GM12878 (cell line): ENCODE results near the gene ADAM21. TPM values are rescaled to one million over a fixed set of nuclear protein-coding genes. Genes with fewer than 3 reads are reported as not detected.
A peak's percentile ranks its signal among the peaks of the same experiment; 100 is the strongest.

ENCODE experiments used
- ATAC-seq: fragments of 200-7000 bp; cut with Tn5 transposase; 3 replicates; pipeline ENCODE4 v1.9.1; 2020; ENCODE audit warnings: mild to moderate bottlenecking, moderate library complexity
- BruUV-seq: library from RNA; stranded (reverse); fragments of 400-500 nt; replicated peaks from 2 replicates; lab custom pipeline; 2021; lab: Mats Ljungman, UMichigan
- CTCF ChIA-PET: fragments of 300-600 bp; sonication (Branson Sonifier 250); formaldehyde crosslinking; extraction: SDS; loops from one replicate; lab custom pipeline; 2021; ENCODE audit warnings: inconsistent platforms; lab: Yijun Ruan, JAX
- POLR2A ChIA-PET: fragments of 350-600 bp; formaldehyde crosslinking; extraction: SDS; loops from one replicate; lab custom pipeline; 2021; ENCODE audit warnings: inconsistent platforms; lab: Charles Lee
- RAD21 ChIA-PET: fragments of 300-600 bp; sonication (Branson Sonifier 250); formaldehyde crosslinking; loops from one replicate; lab custom pipeline; 2023; ENCODE audit warnings: antibody characterized with exemption; ENCODE audit not compliant: unreplicated experiment; lab: Charles Lee
- SMC1A ChIA-PET: fragments of 300-600 bp; sonication (Branson Sonifier 250); formaldehyde crosslinking; loops from one replicate; lab custom pipeline; 2023; ENCODE audit not compliant: unreplicated experiment, uncharacterized antibody; lab: Charles Lee
- DNase-seq: peaks from one replicate; pipeline ENCODE4 v3.0.0-alpha.2; 2011; ENCODE audit warnings: low read depth, low spot score
- FAIRE-seq: peaks from 3 replicates; lab custom pipeline; 2011; peaks lifted over from hg19 to GRCh38; lab: Jason Lieb, UNC
- H2AFZ ChIP-seq: 2 replicates; pipeline ENCODE4 v1.6.0; 2011; ENCODE audit warnings: low read depth, low read length, control low read depth; ENCODE audit not compliant: control insufficient read depth
- H3K27ac ChIP-seq: 2 replicates; pipeline ENCODE4 v1.5.1; 2011; ENCODE audit warnings: control low read depth; ENCODE audit not compliant: control insufficient read depth, insufficient read depth
- H3K27me3 ChIP-seq, 2 experiments: replicated peaks in 1 of 2; 2 replicates each; pipeline versions ENCODE4 v1.6.0 to v1.6.1; 2011; ENCODE audit warnings: low read length in 1 of 2; ENCODE audit not compliant: control insufficient read depth in 2 of 2, insufficient read depth in 2 of 2
- H3K36me3 ChIP-seq, 2 experiments: 2 replicates each; pipeline ENCODE4 v1.5.1; 2011; ENCODE audit warnings: low read length in 1 of 2; ENCODE audit not compliant: control insufficient read depth in 2 of 2, insufficient read depth in 2 of 2
- H3K4me1 ChIP-seq: 2 replicates; pipeline ENCODE4 v1.6.1; 2011; ENCODE audit warnings: mild to moderate bottlenecking, low read length, moderate library complexity, mixed read lengths; ENCODE audit not compliant: control insufficient read depth, insufficient read depth
- H3K4me2 ChIP-seq: 2 replicates; pipeline ENCODE4 v1.6.0; 2011; ENCODE audit warnings: control low read depth; ENCODE audit not compliant: control insufficient read depth, insufficient read depth
- H3K4me3 ChIP-seq: fragments of 200-600 bp; sonication (generic); 2 replicates; pipeline ENCODE4 v1.5.1; 2016
- H3K79me2 ChIP-seq: 2 replicates; pipeline ENCODE4 v1.6.0; 2011; ENCODE audit warnings: low read length; ENCODE audit not compliant: control insufficient read depth, insufficient read depth
- H3K9ac ChIP-seq: 2 replicates; pipeline ENCODE4 v1.8.0; 2011; ENCODE audit warnings: low read length, control low read depth, mixed read lengths; ENCODE audit not compliant: control insufficient read depth, insufficient read depth
- H3K9me3 ChIP-seq: replicated peaks from 3 replicates; pipeline ENCODE4 v1.5.1; 2011; ENCODE audit warnings: mild to moderate bottlenecking, low read length; ENCODE audit not compliant: control insufficient read depth, insufficient read depth
- H4K20me1 ChIP-seq: 2 replicates; pipeline ENCODE4 v1.6.0; 2011; ENCODE audit not compliant: control insufficient read depth, insufficient read depth
- CREM ChIP-seq: IDR thresholded peaks from 2 replicates; pipeline ENCODE4 v1.6.1; 2014; ENCODE audit warnings: antibody characterized with exemption, low read depth
- EED ChIP-seq: sonication (generic); IDR thresholded peaks from 2 replicates; pipeline ENCODE4 v1.6.1; 2016; ENCODE audit warnings: antibody characterized with exemption, low read depth
- EGR1 ChIP-seq, 2 experiments: IDR thresholded peaks; 1 replicate in 1 of 2; 2 replicates in 1 of 2; pipeline ENCODE4 v1.6.1; 2011 to 2012; ENCODE audit warnings: low read depth in 2 of 2, low read length in 2 of 2, borderline replicate concordance in 1 of 2, mild to moderate bottlenecking in 1 of 2, moderate library complexity in 1 of 2
- ETV6 ChIP-seq, 2 experiments: fragments of 450-650 bp in 1 of 2; IDR thresholded peaks in 1 of 2; conservative IDR thresholded peaks in 1 of 2; 2 replicates each; pipeline ENCODE4 v1.6.1; 2014; ENCODE audit warnings: antibody characterized with exemption in 1 of 2, borderline replicate concordance in 1 of 2, low read depth in 1 of 2, mild to moderate bottlenecking in 1 of 2, moderate library complexity in 1 of 2
- FOXM1 ChIP-seq: IDR thresholded peaks from 2 replicates; pipeline ENCODE4 v1.6.1; 2012; ENCODE audit warnings: low read depth, mild to moderate bottlenecking, inconsistent platforms, low read length, moderate library complexity
- HCFC1 ChIP-seq: fragments of 150-350 bp; IDR thresholded peaks from 2 replicates; pipeline ENCODE4 v1.6.1; 2014; ENCODE audit warnings: low read length
- IKZF1 ChIP-seq: fragments of 450-650 bp; conservative IDR thresholded peaks from 2 replicates; pipeline ENCODE4 v1.6.1; 2017; ENCODE audit warnings: antibody characterized with exemption, mild to moderate bottlenecking
- IKZF2 ChIP-seq, 2 experiments: fragments of 450-650 bp; IDR thresholded peaks; 2 replicates each; pipeline ENCODE4 v1.6.1; 2017; ENCODE audit warnings: mild to moderate bottlenecking in 2 of 2, moderate library complexity in 2 of 2
- IRF3 ChIP-seq: fragments of 450-650 bp; IDR thresholded peaks from 2 replicates; pipeline ENCODE4 v1.6.1; 2014; ENCODE audit warnings: mild to moderate bottlenecking
- IRF4 ChIP-seq: IDR thresholded peaks from 2 replicates; pipeline ENCODE4 v1.6.1; 2011; ENCODE audit warnings: low read depth, low read length
- IRF5 ChIP-seq: fragments of 450-650 bp; IDR thresholded peaks from 2 replicates; pipeline ENCODE4 v1.6.1; 2017; ENCODE audit warnings: borderline replicate concordance
- NKRF ChIP-seq: fragments of 450-650 bp; conservative IDR thresholded peaks from 2 replicates; pipeline ENCODE4 v1.6.1; 2017; ENCODE audit warnings: mild to moderate bottlenecking, moderate library complexity
- NR2F1 ChIP-seq: fragments of 450-650 bp; conservative IDR thresholded peaks from 2 replicates; pipeline ENCODE4 v1.6.1; 2017; ENCODE audit warnings: mild to moderate bottlenecking
- PAX8 ChIP-seq: fragments of 450-650 bp; IDR thresholded peaks from 2 replicates; pipeline ENCODE4 v1.6.1; 2017; ENCODE audit warnings: mild to moderate bottlenecking, moderate library complexity
- RELA ChIP-seq: fragments of 450-650 bp; IDR thresholded peaks from 2 replicates; pipeline ENCODE4 v1.8.0; 2014; ENCODE audit warnings: borderline replicate concordance; ENCODE audit not compliant: partially characterized antibody
- RUNX3 ChIP-seq: IDR thresholded peaks from 2 replicates; pipeline ENCODE4 v1.6.1; 2012; ENCODE audit warnings: low read length, inconsistent platforms
- SPI1 ChIP-seq: IDR thresholded peaks from 2 replicates; pipeline ENCODE4 v1.6.1; 2011; ENCODE audit warnings: low read depth, mild to moderate bottlenecking, low read length, moderate library complexity, borderline replicate concordance; ENCODE audit not compliant: insufficient read depth
- SRF ChIP-seq, 2 experiments: IDR thresholded peaks; 2 replicates each; pipeline ENCODE4 v1.6.1; 2011; ENCODE audit warnings: low read depth in 2 of 2, low read length in 2 of 2, mild to moderate bottlenecking in 1 of 2, moderate library complexity in 1 of 2
- TBL1XR1 ChIP-seq: IDR thresholded peaks from 2 replicates; pipeline ENCODE4 v1.6.1; 2012; ENCODE audit warnings: low read depth, low read length, improper control_type of control experiment
- WGBS: methylation state at CpG from one replicate; pipeline ENCODE4 v1.1.6; 2016; ENCODE audit warnings: low lambda C conversion rate; ENCODE audit not compliant: insufficient replicate concordance, insufficient coverage; ENCODE audit errors: missing lambda C conversion rate; 5-methylcytosine and 5-hydroxymethylcytosine counted together
- in situ Hi-C: fragments of 300-500 bp; cut with MboI; formaldehyde crosslinking; loops from 9 replicates; pipeline ENCODE4 v1.14.3; 2018; ENCODE audit warnings: mixed read lengths
- intact Hi-C: fragments of 100-400 bp; cut with micrococcal nuclease; formaldehyde crosslinking; loops from one replicate; pipeline ENCODE4 v1.14.2; 2022; ENCODE audit not compliant: unreplicated experiment
- polyA plus RNA-seq, 11 experiments: library from polyadenylated mRNA; depleted of rRNA in 4 of 11; unstranded in 6 of 11; stranded (reverse) in 5 of 11; fragments of >200 nt; fragmentation: Nextera tagmentation in 4 of 11; fragmentation: Illumina TruSeq in 1 of 11; extraction: Ambion mirVana in 4 of 11; extraction: Trizol in 1 of 11; gene quantifications; 1 replicate in 1 of 11; 2 replicates in 10 of 11; pipeline versions ENCODE4 v1.2.1 to v1.2.3, GENCODE V29; 2011 to 2016; ENCODE audit warnings: inconsistent platforms in 2 of 11, missing spikeins in 2 of 11, low read depth in 1 of 11
- total RNA-seq, 4 experiments: library from RNA; depleted of rRNA in 3 of 4; stranded (reverse); fragments of >200 nt in 3 of 4; fragmentation: Illumina TruSeq in 1 of 4; extraction: Trizol in 1 of 4; gene quantifications; 2 replicates each; pipeline versions ENCODE4 v1.2.1 to v1.2.3, GENCODE V29; 2013 to 2021

ADAM21 gene
- total and polyA plus RNA-seq, 10 of the 15 experiments (the other 5 are each of a cell fraction or from before 2014, with no cell fraction given) = 0.04 to 0.16 (median 0.13) TPM; not detected in 1

GRCh38 chr14:70416725-70417349 is 35.1 kb upstream of the ADAM21 start, which contains the start of gene SYNJ2BP:
Gene SYNJ2BP (minus strand): TSS chr14:70417090. CDS start chr14:70416963, 127 bp downstream.
- in situ Hi-C loops (no loop called here), intact Hi-C loops (loop anchor here (5.0 kb wide), 1 partner anchor 55 kb away; no protein-coding TSS in a partner anchor)
- RAD21 ChIA-PET = interaction anchor here (1.0 kb wide), 1 partner anchor 58 kb away, joined by 3 read pairs; no protein-coding TSS in a partner anchor
- WGBS = 1% methylated on average over 22 of the region's 22 CpGs
- BruUV-seq = no TSS peak
- no peaks in the 10 kb centered on the region for H3K9me3 ChIP-seq
- no peaks in the 10 kb centered on the region for H3K4me1 ChIP-seq
- H2AFZ ChIP-seq = peak within 1 kb of the TSS; percentile 81
- peaks cover 2% of the 10 kb centered on the region for H3K79me2 ChIP-seq
- no peaks in the 10 kb centered on the region for H4K20me1 ChIP-seq
- CTCF ChIA-PET = interaction anchor here (1.4 kb wide), 1 partner anchor 16 kb away, joined by 7 read pairs; no protein-coding TSS in a partner anchor
- POLR2A ChIA-PET = no interaction called here
- peak within 1 kb of the TSS; percentile 13; the same call in 1 of the 2 replicates for H3K27ac ChIP-seq
- FAIRE-seq (peak; percentile 93), DNase-seq (peak; percentile 44), ATAC-seq (peak; percentile 87)
- peak within 1 kb of the TSS; percentile 86 for H3K4me3 ChIP-seq
- SMC1A ChIA-PET = interaction anchor here (1.9 kb wide), 1 partner anchor 57 kb away, joined by 7 read pairs; the partner anchor contains the start of gene COX16
- H3K9ac ChIP-seq = peak within 1 kb of the TSS; percentile 60
- H3K36me3 ChIP-seq = no peaks in the 10 kb centered on the region
- H3K27me3 ChIP-seq = no peaks in the 10 kb centered on the region
- H3K4me2 ChIP-seq = peak within 1 kb of the TSS; percentile 85
- TF ChIP-seq IRF3 (no peak), RELA (no peak), IKZF2 (IDR thresholded peaks at IDR 0.05) (peak; percentile 69 to 80), HCFC1 (peak; percentile 80), FOXM1 (no peak), EGR1 (IDR thresholded peaks at IDR 0.05; ENCODE audit: borderline replicate concordance in 1 of 2, low read depth in 2 of 2, low read length in 2 of 2) (0 out of 3 replicates have a peak, but pooled peaks of 1 of the 2 experiments have one; percentile 3), IRF5 (no peak), SRF (IDR thresholded peaks at IDR 0.05; ENCODE audit: low read depth in 2 of 2, low read length in 2 of 2) (0 out of 4 replicates have a peak, but pooled peaks of 1 of the 2 experiments have one; percentile 29), IKZF1 (peak; percentile 83; the same call in 1 of the 2 replicates), NR2F1 (0 out of 2 replicates have a peak, but pooled peaks have one; percentile 30), ETV6 (conservative IDR thresholded peaks at IDR 0.05 in 1 of 2, IDR thresholded peaks at IDR 0.05 in 1 of 2; ENCODE audit: borderline replicate concordance in 1 of 2, low read depth in 1 of 2) (peak in 1 of 2 experiments; percentile 63; a peak in 1 of 4 replicates), EED (peak; percentile 81), SPI1 (0 out of 2 replicates have a peak, but pooled peaks have one; percentile 6), RUNX3 (peak; percentile 76), TBL1XR1 (peak; percentile 52; the same call in 1 of the 2 replicates), NKRF (peak; percentile 52; the same call in 1 of the 2 replicates), IRF4 (peak; percentile 46; the same call in 1 of the 2 replicates), PAX8 (no peak), CREM (peak; percentile 73; the same call in 1 of the 2 replicates)
